HEK293 (cell line): ENCODE data around the gene IBTK.

Experiments
- CTCF ChIA-PET: fragments of 350-600 bp; formaldehyde crosslinking; extraction: SDS; loops from one replicate; lab custom pipeline; 2021; ENCODE audit warnings: antibody characterized with exemption; lab: Yijun Ruan, JAX
- POLR2A ChIA-PET: fragments of 300-600 bp; formaldehyde crosslinking; extraction: SDS; loops from one replicate; lab custom pipeline; 2020; ENCODE audit warnings: antibody characterized with exemption, inconsistent platforms; lab: Yijun Ruan, JAX
- H3K27ac ChIP-seq: fragments of 200-500 bp; sonication (Bioruptor generic); 2 replicates; pipeline ENCODE4 v1.5.1; 2014; ENCODE audit warnings: low read depth, low read length, control low read depth, inconsistent platforms; ENCODE audit errors: extremely low read depth
- H3K36me3 ChIP-seq, 2 experiments: fragments of 200-500 bp in 1 of 2; sonication (Bioruptor generic) in 1 of 2; 1 replicate in 1 of 2; 2 replicates in 1 of 2; pipeline ENCODE4 v1.5.1; 2014 to 2017; ENCODE audit warnings: inconsistent platforms in 2 of 2, low read length in 2 of 2; ENCODE audit not compliant: control insufficient read depth in 2 of 2, insufficient read depth in 1 of 2
- H3K4me1 ChIP-seq: fragments of 200-500 bp; sonication (Bioruptor generic); 2 replicates; pipeline ENCODE4 v1.5.1; 2014; ENCODE audit warnings: mild to moderate bottlenecking, low read length, inconsistent platforms; ENCODE audit not compliant: control insufficient read depth, insufficient read depth
- H3K4me3 ChIP-seq: 2 replicates; pipeline ENCODE4 v1.5.1; 2011; ENCODE audit warnings: low read depth, mild to moderate bottlenecking, control low read depth, low read length, moderate library complexity
- H3K9me3 ChIP-seq: fragments of 200-500 bp; sonication (Bioruptor generic); 2 replicates; pipeline ENCODE4 v1.5.1; 2014; ENCODE audit warnings: low read depth, low read length, inconsistent platforms; ENCODE audit not compliant: control insufficient read depth, insufficient read depth
- AEBP2 ChIP-seq: fragments of 450-650 bp; formaldehyde crosslinking; IDR thresholded peaks from 2 replicates; pipeline ENCODE4 v1.5.1; 2016; ENCODE audit warnings: missing biosample characterization, missing genetic modification characterization, borderline replicate concordance
- ATF2 ChIP-seq: fragments of 450-650 bp; formaldehyde crosslinking; IDR thresholded peaks from 2 replicates; pipeline ENCODE4 v1.5.1; 2016; ENCODE audit warnings: missing biosample characterization, missing genetic modification characterization, low read depth
- KLF17 ChIP-seq: fragments of 450-650 bp; formaldehyde crosslinking; IDR thresholded peaks from 2 replicates; pipeline ENCODE4 v1.5.1; 2016; ENCODE audit warnings: missing biosample characterization, missing genetic modification characterization
- SALL2 ChIP-seq: fragments of 450-650 bp; formaldehyde crosslinking; IDR thresholded peaks from 2 replicates; pipeline ENCODE4 v1.5.0; 2017; ENCODE audit warnings: missing biosample characterization, mild to moderate bottlenecking, missing genetic modification characterization, borderline replicate concordance
- TSHZ1 ChIP-seq: fragments of 450-650 bp; formaldehyde crosslinking; IDR thresholded peaks from 2 replicates; pipeline ENCODE4 v1.5.1; 2016; ENCODE audit warnings: missing biosample characterization, missing genetic modification characterization, borderline replicate concordance
- ZBTB11 ChIP-seq: fragments of 450-650 bp; formaldehyde crosslinking; conservative IDR thresholded peaks from 2 replicates; pipeline ENCODE4 v1.5.1; 2016; ENCODE audit warnings: low read depth, missing biosample characterization, missing genetic modification characterization
- ZNF114 ChIP-seq: fragments of 450-650 bp; formaldehyde crosslinking; IDR thresholded peaks from 2 replicates; pipeline ENCODE4 v1.5.0; 2017; ENCODE audit warnings: missing biosample characterization, missing genetic modification characterization
- ZNF16 ChIP-seq: fragments of 450-650 bp; formaldehyde crosslinking; IDR thresholded peaks from 2 replicates; pipeline ENCODE4 v1.5.1; 2016; ENCODE audit warnings: low read depth, missing biosample characterization, missing genetic modification characterization
- ZNF174 ChIP-seq: fragments of 450-650 bp; formaldehyde crosslinking; IDR thresholded peaks from 2 replicates; pipeline ENCODE4 v1.5.0; 2017; ENCODE audit warnings: missing biosample characterization, mild to moderate bottlenecking, missing genetic modification characterization
- ZNF2 ChIP-seq: fragments of 450-650 bp; formaldehyde crosslinking; IDR thresholded peaks from 2 replicates; pipeline ENCODE4 v1.5.1; 2016; ENCODE audit warnings: missing biosample characterization, missing genetic modification characterization
- ZNF223 ChIP-seq: fragments of 450-650 bp; formaldehyde crosslinking; IDR thresholded peaks from 2 replicates; pipeline ENCODE4 v1.5.1; 2016; ENCODE audit warnings: missing biosample characterization, missing genetic modification characterization
- ZNF341 ChIP-seq: fragments of 450-650 bp; formaldehyde crosslinking; IDR thresholded peaks from 2 replicates; pipeline ENCODE4; 2016; ENCODE audit warnings: low read depth, missing biosample characterization, missing genetic modification characterization
- ZNF362 ChIP-seq: fragments of 450-650 bp; formaldehyde crosslinking; IDR thresholded peaks from 2 replicates; pipeline ENCODE4 v1.5.1; 2016; ENCODE audit warnings: missing biosample characterization, missing genetic modification characterization
- ZNF473 ChIP-seq: fragments of 450-650 bp; formaldehyde crosslinking; IDR thresholded peaks from 2 replicates; pipeline ENCODE4 v1.5.1; 2017; ENCODE audit warnings: missing biosample characterization, missing genetic modification characterization
- ZNF560 ChIP-seq: fragments of 450-650 bp; formaldehyde crosslinking; IDR thresholded peaks from 2 replicates; pipeline ENCODE4 v1.5.1; 2017; ENCODE audit warnings: missing biosample characterization, missing genetic modification characterization, borderline replicate concordance
- ZNF621 ChIP-seq: fragments of 450-650 bp; formaldehyde crosslinking; IDR thresholded peaks from 2 replicates; pipeline ENCODE4 v1.5.1; 2017; ENCODE audit warnings: missing biosample characterization, missing genetic modification characterization
- ZNF768 ChIP-seq: fragments of 450-650 bp; formaldehyde crosslinking; IDR thresholded peaks from 2 replicates; pipeline ENCODE4 v1.5.1; 2018; ENCODE audit warnings: missing biosample characterization, mild to moderate bottlenecking, missing genetic modification characterization
- ZSCAN4 ChIP-seq: fragments of 450-650 bp; formaldehyde crosslinking; IDR thresholded peaks from 2 replicates; pipeline ENCODE4 v1.5.1; 2017; ENCODE audit warnings: missing biosample characterization, missing genetic modification characterization

Gene IBTK

GRCh38 chr6:82216549-82216948 is 31.0 kb downstream of the IBTK start:
- Histone ChIP-seq H3K27ac (no peak overlapping the region), H3K36me3 (peaks cover 69 to 86% of the 10 kb centered on the region in 2 experiments), H3K4me3 (no peak overlapping the region), H3K9me3 (no peaks in the 10 kb centered on the region), H3K4me1 (no peaks in the 10 kb centered on the region)
- ChIA-PET CTCF (no interaction called here), POLR2A (no interaction called here)
- TF ChIP-seq ATF2 (tag by site-specific recombination), result peak; percentile 26; the same call in 1 of the 2 replicates
- no peak for TF ChIP-seq ZNF16

- POLR2A ChIA-PET, result no interaction called here
- Histone ChIP-seq H3K4me3 (no peak overlapping the region), H3K36me3 (peaks cover 65 to 79% of the 10 kb centered on the region in 2 experiments), H3K9me3 (no peaks in the 10 kb centered on the region), H3K27ac (no peak overlapping the region), H3K4me1 (peaks cover under 1% of the 10 kb centered on the region; the same call in 1 of the 2 replicates)
- CTCF ChIA-PET, result interaction anchor here (0.6 kb wide), 1 partner anchor 20 kb away, joined by 3 read pairs; no protein-coding TSS in a partner anchor
- TF ChIP-seq ZNF362 (tag by site-specific recombination) (no peak), ZNF341 (tag by site-specific recombination) (no peak), ZSCAN4 (tag by site-specific recombination) (no peak), ZNF2 (no peak), ZNF223 (no peak), ZNF114 (no peak), ZNF768 (no peak), ZNF560 (tag by site-specific recombination) (no peak), ZNF473 (tag by site-specific recombination) (no peak)
Observed at GRCh38 chr6:82211326-82211725, 36.2 kb downstream of the IBTK start.

GRCh38 chr6:82208913-82209312 is 38.6 kb downstream of the IBTK start:
- Histone ChIP-seq H3K4me1 (peaks cover 7% of the 10 kb centered on the region; the same call in 1 of the 2 replicates), H3K9me3 (no peaks in the 10 kb centered on the region), H3K4me3 (no peak overlapping the region), H3K27ac (no peak overlapping the region), H3K36me3 (peaks cover 47 to 63% of the 10 kb centered on the region in 2 experiments)
- ChIA-PET POLR2A (no interaction called here), CTCF (interaction anchor here (0.7 kb wide), 1 partner anchor 498 kb away, joined by 4 read pairs; no protein-coding TSS in a partner anchor)
- TF ChIP-seq TSHZ1 (tag by site-specific recombination) (no peak), ZNF174 (tag by site-specific recombination) (no peak), KLF17 (tag by site-specific recombination) (no peak), AEBP2 (tag by site-specific recombination) (no peak), ZNF621 (tag by site-specific recombination) (no peak), SALL2 (no peak), ZBTB11 (no peak)
